SH-SY5Y (cell line): ENCODE results near the gene RNLS.

Experiments
- GATA2 ChIP-seq: IDR thresholded peaks from 2 replicates; pipeline ENCODE4 v1.6.1; 2011; ENCODE audit warnings: mild to moderate bottlenecking, low read depth, low read length
- GATA3 ChIP-seq: IDR thresholded peaks from 2 replicates; pipeline ENCODE4 v1.6.1; 2011; ENCODE audit warnings: low read depth, mild to moderate bottlenecking, low read length, moderate library complexity

GRCh38 chr10:88313878-88314277 lies 269.2 kb downstream of the RNLS start:
- TF ChIP-seq GATA2 (no peak), GATA3 (no peak)
